Measurements from ENCODE around the gene SUFU. TPM values are rescaled to one million over a fixed set of nuclear protein-coding genes. Genes with fewer than 3 reads are reported as not detected.

Gene SUFU
- total RNA-seq, 4 donors from 2014 or later, result 5.0 to 8.9 (median 6.8) TPM

- Histone ChIP-seq H3K27ac (peak overlapping the region; percentile 97 to 100 (median 99)), H3K4me1 (peaks cover 48 to 65% (median 49%) of the 10 kb centered on the region in 3 donors), H3K36me3 (peaks cover 0 to 1% (median 0%) of the 10 kb centered on the region in 3 donors), H3K4me3 (peak overlapping the region; percentile 85 to 94 (median 90)), H3K27me3 (no peaks in the 10 kb centered on the region), H3K9me3 (no peaks in the 10 kb centered on the region)
- intact Hi-C loops (cut with DNase I), result no loop called here
- peak in 2 of 4 donors; percentile 59 to 72 for TF ChIP-seq POLR2A (IDR thresholded peaks at IDR 0.05)
- peak in 1 of 6 experiments; percentile 7 for TF ChIP-seq CTCF (IDR thresholded peaks at IDR 0.05)
- 0% methylated on average over 14 to 15 of the region's 29 CpGs for WGBS, 2 donors
- DNase-seq, result peak; percentile 76
Observed at GRCh38 chr10:102645741-102646609, 142.2 kb downstream of the SUFU start.

- H3K36me3 ChIP-seq, result peaks cover 0 to 10% (median 5%) of the 10 kb centered on the region in 3 donors
- peak overlapping the region; percentile 85 to 94 (median 90) for H3K4me3 ChIP-seq
- peak overlapping the region; percentile 97 to 100 (median 99) for H3K27ac ChIP-seq
- no peak for DNase-seq
- intact Hi-C loops (cut with DNase I), result no loop called here
- no peak for TF ChIP-seq POLR2A (IDR thresholded peaks at IDR 0.05)
- H3K4me1 ChIP-seq, result peaks cover 54 to 67% (median 56%) of the 10 kb centered on the region in 3 donors
- no peaks in the 10 kb centered on the region for H3K9me3 ChIP-seq
- 6 to 16% methylated on average over 8 to 12 of the region's 18 CpGs for WGBS, 2 donors
- H3K27me3 ChIP-seq, result no peaks in the 10 kb centered on the region
Observed at GRCh38 chr10:102646610-102647442, 143.1 kb downstream of the SUFU start.

GRCh38 chr10:102647443-102648268 lies 143.9 kb downstream of the SUFU start:
- H3K9me3 ChIP-seq, result no peaks in the 10 kb centered on the region
- peak overlapping the region; percentile 97 to 100 (median 99) for H3K27ac ChIP-seq
- peaks cover 0 to 18% (median 5%) of the 10 kb centered on the region in 3 donors for H3K36me3 ChIP-seq
- no peaks in the 10 kb centered on the region for H3K27me3 ChIP-seq
- H3K4me3 ChIP-seq, result peak overlapping the region; percentile 85 to 94 (median 90)
- 51 to 80% methylated on average over 1 to 5 of the region's 7 CpGs for WGBS, 2 donors
- intact Hi-C loops (cut with DNase I), result no loop called here
- DNase-seq, result no peak
- H3K4me1 ChIP-seq, result peaks cover 57 to 75% (median 62%) of the 10 kb centered on the region in 3 donors
- no peak for TF ChIP-seq CTCF (IDR thresholded peaks at IDR 0.05)
- TF ChIP-seq POLR2A (IDR thresholded peaks at IDR 0.05), result no peak

- WGBS, 2 donors, result 19 to 53% methylated on average over 2 to 10 of the region's 12 CpGs
- Histone ChIP-seq H3K9me3 (no peaks in the 10 kb centered on the region), H3K27me3 (no peaks in the 10 kb centered on the region), H3K36me3 (peaks cover 0 to 25% (median 5%) of the 10 kb centered on the region in 3 donors), H3K4me1 (peaks cover 57 to 82% (median 66%) of the 10 kb centered on the region in 3 donors), H3K27ac (peak overlapping the region; percentile 97 to 100 (median 99)), H3K4me3 (peak overlapping the region in 3 of 4 donors; percentile 7 to 94 (median 91))
- TF ChIP-seq CTCF (IDR thresholded peaks at IDR 0.05) (no peak), POLR2A (IDR thresholded peaks at IDR 0.05) (no peak)
- no peak for DNase-seq
- intact Hi-C loops (cut with DNase I), result no loop called here
Observed at GRCh38 chr10:102648269-102648888, 144.6 kb downstream of the SUFU start.

Data from esophagus squamous epithelium (tissue), 5 donors.